Glomerular endothelial cell (primary cell): Measurements from ENCODE around the gene ZIC1. TPM values are rescaled to one million over a fixed set of nuclear protein-coding genes. Genes with fewer than 3 reads are reported as not detected.

Experiments
- DNase-seq: peaks from one replicate; pipeline ENCODE4 v3.0.0-alpha.2; 2011; ENCODE audit warnings: low read depth, low spot score; ENCODE audit errors: extremely low read depth
- total RNA-seq: library from RNA; depleted of rRNA; stranded (reverse); fragments of >200 nt; gene quantifications from 2 replicates; pipeline ENCODE4 v1.2.3, GENCODE V29; 2015

Gene ZIC1
- total RNA-seq, 1 donor from 2014 or later, result 0.06 TPM

- no peak for DNase-seq
These were observed 14.3 kb upstream of the ZIC1 start for GRCh38 chr3:147394884-147395225.

- no peak for DNase-seq
These were observed 13.1 kb upstream of the ZIC1 start for GRCh38 chr3:147395899-147396711.

- no peak for DNase-seq
These were observed 12.5 kb upstream of the ZIC1 start for GRCh38 chr3:147396712-147397046.

GRCh38 chr3:147397155-147397874 lies 11.8 kb upstream of the ZIC1 start:
- DNase-seq, result no peak

GRCh38 chr3:147397875-147398812 lies 11.0 kb upstream of the ZIC1 start:
- DNase-seq, result no peak

GRCh38 chr3:147398813-147399534 lies 10.2 kb upstream of the ZIC1 start:
- DNase-seq, result no peak

- no peak for DNase-seq
These were observed 9.1 kb upstream of the ZIC1 start for GRCh38 chr3:147400111-147400510.

GRCh38 chr3:147400999-147401398 lies 8.2 kb upstream of the ZIC1 start:
- DNase-seq, result no peak

GRCh38 chr3:147401421-147401820 lies 7.7 kb upstream of the ZIC1 start:
- DNase-seq, result no peak

- no peak for DNase-seq
These were observed 7.0 kb upstream of the ZIC1 start for GRCh38 chr3:147402159-147402558.

- DNase-seq, result no peak
These were observed 5.7 kb upstream of the ZIC1 start for GRCh38 chr3:147403511-147403910.

- no peak for DNase-seq
These were observed 5.0 kb upstream of the ZIC1 start for GRCh38 chr3:147404000-147404799.

- no peak for DNase-seq
These were observed 4.3 kb upstream of the ZIC1 start for GRCh38 chr3:147404800-147405230.

- no peak for DNase-seq
These were observed 3.7 kb upstream of the ZIC1 start for GRCh38 chr3:147405231-147406027.

- no peak for DNase-seq
These were observed 2.9 kb upstream of the ZIC1 start, which contains the start of gene ZIC4 for GRCh38 chr3:147406028-147406931. TSS of gene ZIC4 (minus strand) at chr3:147406543. CDS start at chr3:147402797, 3,746 bp downstream.

- DNase-seq, result no peak
These were observed 2.1 kb upstream of the ZIC1 start for GRCh38 chr3:147407114-147407497.

GRCh38 chr3:147407498-147408187 lies 1.5 kb upstream of the ZIC1 start:
- no peak for DNase-seq
